ENCODE data around the gene C16orf82. TPM values are rescaled to one million over a fixed set of nuclear protein-coding genes. Genes with fewer than 3 reads are reported as not detected.
A peak's percentile ranks its signal among the peaks of the same experiment; 100 is the strongest.

C16orf82 gene
- total and polyA plus RNA-seq, 2 donors from 2014 or later, result not detected

DNA sequence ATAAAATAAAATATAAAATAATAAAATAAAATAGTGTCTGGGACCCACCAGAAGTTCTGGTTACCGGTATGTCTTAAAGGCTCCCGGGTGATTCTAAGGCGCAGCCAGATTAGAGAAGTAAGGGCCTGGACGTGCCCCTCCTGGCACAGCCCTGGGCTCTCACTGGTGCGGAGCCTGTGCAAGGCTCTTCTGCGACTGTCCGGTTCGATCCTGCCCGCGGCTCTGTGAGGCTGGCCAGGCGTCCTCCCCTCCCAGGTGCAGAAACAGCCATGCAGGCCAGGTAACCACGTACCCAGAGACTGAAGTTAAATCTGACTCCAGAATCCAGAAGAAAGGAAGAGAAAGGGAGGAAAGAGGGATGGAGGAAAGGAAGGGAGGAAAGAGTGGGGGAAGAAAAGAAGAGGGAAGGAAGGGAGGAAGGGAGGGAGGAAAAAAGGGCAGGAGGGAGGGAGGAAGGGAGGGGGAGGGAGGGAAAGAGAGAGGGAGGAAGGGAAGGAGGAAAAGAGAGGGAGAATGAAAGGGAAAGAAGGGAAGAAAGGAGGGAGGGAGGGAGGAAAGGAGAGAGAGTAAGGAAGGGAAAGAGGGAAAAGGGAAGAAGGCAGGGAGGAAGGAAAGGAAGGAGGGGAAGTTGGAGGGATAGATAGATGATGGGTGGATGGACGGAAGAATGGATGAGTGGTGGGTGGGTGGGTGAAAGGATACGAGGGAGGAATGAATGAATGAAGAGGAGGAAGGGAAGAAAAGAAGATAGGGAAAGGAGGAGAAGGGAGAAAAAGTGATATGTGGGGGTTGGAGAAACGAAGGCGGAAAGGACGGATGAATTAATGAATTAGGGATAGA, 42.3 kb downstream of the C16orf82 start:
- Histone ChIP-seq H3K27ac (ENCODE audit: low read depth in 2 of 2, low read length in 2 of 2) (no peak overlapping the region), H3K9me3 (ENCODE audit: control insufficient read depth in 2 of 3, insufficient read depth in 1 of 3, low read length in 3 of 3) (no peaks in the 10 kb centered on the region), H3K4me3 (ENCODE audit: low read length in 3 of 3) (peak overlapping the region in 1 of 3 donors; percentile 21), H3K36me3 (ENCODE audit: control insufficient read depth in 2 of 3, insufficient read depth in 3 of 3, low read length in 3 of 3) (no peaks in the 10 kb centered on the region), H3K27me3 (ENCODE audit: control insufficient read depth, insufficient read depth, low read length) (no peaks in the 10 kb centered on the region), H3K4me1 (ENCODE audit: control insufficient read depth in 2 of 3, insufficient read depth in 2 of 3, low read depth in 1 of 3, low read length in 3 of 3) (no peaks in the 10 kb centered on the region), H3K9ac (ENCODE audit: low read length in 3 of 3) (no peak overlapping the region)
- TF ChIP-seq, protein P1, sequence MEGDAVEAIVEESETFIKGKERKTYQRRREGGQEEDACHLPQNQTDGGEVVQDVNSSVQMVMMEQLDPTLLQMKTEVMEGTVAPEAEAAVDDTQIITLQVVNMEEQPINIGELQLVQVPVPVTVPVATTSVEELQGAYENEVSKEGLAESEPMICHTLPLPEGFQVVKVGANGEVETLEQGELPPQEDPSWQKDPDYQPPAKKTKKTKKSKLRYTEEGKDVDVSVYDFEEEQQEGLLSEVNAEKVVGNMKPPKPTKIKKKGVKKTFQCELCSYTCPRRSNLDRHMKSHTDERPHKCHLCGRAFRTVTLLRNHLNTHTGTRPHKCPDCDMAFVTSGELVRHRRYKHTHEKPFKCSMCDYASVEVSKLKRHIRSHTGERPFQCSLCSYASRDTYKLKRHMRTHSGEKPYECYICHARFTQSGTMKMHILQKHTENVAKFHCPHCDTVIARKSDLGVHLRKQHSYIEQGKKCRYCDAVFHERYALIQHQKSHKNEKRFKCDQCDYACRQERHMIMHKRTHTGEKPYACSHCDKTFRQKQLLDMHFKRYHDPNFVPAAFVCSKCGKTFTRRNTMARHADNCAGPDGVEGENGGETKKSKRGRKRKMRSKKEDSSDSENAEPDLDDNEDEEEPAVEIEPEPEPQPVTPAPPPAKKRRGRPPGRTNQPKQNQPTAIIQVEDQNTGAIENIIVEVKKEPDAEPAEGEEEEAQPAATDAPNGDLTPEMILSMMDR (IDR thresholded peaks at IDR 0.05; ENCODE audit: borderline replicate concordance, extremely low read depth, insufficient read depth), result no peak
- intact Hi-C loops (cut with DNase I), result no loop called here
- FAIRE-seq (no peak), DNase-seq (no peak)

GRCh38 chr16:27109666-27110523, 43.2 kb downstream of the C16orf82 start:
- H3K27me3 ChIP-seq (ENCODE audit: control insufficient read depth, insufficient read depth, low read length), result no peaks in the 10 kb centered on the region
- intact Hi-C loops (cut with DNase I), result no loop called here
- H3K4me1 ChIP-seq (ENCODE audit: control insufficient read depth in 2 of 3, insufficient read depth in 2 of 3, low read depth in 1 of 3, low read length in 3 of 3), result no peaks in the 10 kb centered on the region
- no peaks in the 10 kb centered on the region for H3K36me3 ChIP-seq (ENCODE audit: control insufficient read depth in 2 of 3, insufficient read depth in 3 of 3, low read length in 3 of 3)
- FAIRE-seq (no peak), DNase-seq (peak; percentile 87 to 95 (median 92))
- H3K9me3 ChIP-seq (ENCODE audit: control insufficient read depth in 2 of 3, insufficient read depth in 1 of 3, low read length in 3 of 3), result no peaks in the 10 kb centered on the region
- H3K9ac ChIP-seq (ENCODE audit: low read length in 3 of 3), result no peak overlapping the region
- H3K27ac ChIP-seq (ENCODE audit: low read depth in 2 of 2, low read length in 2 of 2), result no peak overlapping the region
- peak overlapping the region in 1 of 3 donors; percentile 34 for H3K4me3 ChIP-seq (ENCODE audit: low read length in 3 of 3)
- TF ChIP-seq, protein P1 (IDR thresholded peaks at IDR 0.05; ENCODE audit: borderline replicate concordance, extremely low read depth, insufficient read depth), result peak; percentile 84

DNA sequence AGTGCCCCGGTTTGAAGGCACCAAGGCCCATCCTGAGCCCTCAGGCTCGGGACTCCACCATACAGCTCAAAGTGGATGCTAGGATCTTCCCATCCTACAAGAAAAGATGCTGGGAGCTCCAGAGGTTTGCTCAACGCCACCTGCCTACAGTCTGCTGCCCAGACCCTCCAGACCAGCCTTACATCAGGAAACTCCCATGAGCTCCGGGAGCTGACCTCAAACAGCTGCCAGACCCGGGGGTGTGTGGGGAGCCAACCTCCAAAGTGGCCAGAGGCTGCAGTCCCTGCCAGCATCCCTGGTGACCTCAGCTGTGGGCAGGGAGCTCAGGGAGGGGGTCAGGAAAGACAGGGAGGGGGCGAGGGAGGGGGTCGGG, 43.8 kb downstream of the C16orf82 start:
- Histone ChIP-seq H3K4me3 (ENCODE audit: low read length in 3 of 3) (no peak overlapping the region), H3K4me1 (ENCODE audit: control insufficient read depth in 2 of 3, insufficient read depth in 2 of 3, low read depth in 1 of 3, low read length in 3 of 3) (no peaks in the 10 kb centered on the region), H3K36me3 (ENCODE audit: control insufficient read depth in 2 of 3, insufficient read depth in 3 of 3, low read length in 3 of 3) (no peaks in the 10 kb centered on the region), H3K27ac (ENCODE audit: low read depth in 2 of 2, low read length in 2 of 2) (no peak overlapping the region), H3K27me3 (ENCODE audit: control insufficient read depth, insufficient read depth, low read length) (no peaks in the 10 kb centered on the region), H3K9ac (ENCODE audit: low read length in 3 of 3) (no peak overlapping the region), H3K9me3 (ENCODE audit: control insufficient read depth in 2 of 3, insufficient read depth in 1 of 3, low read length in 3 of 3) (no peaks in the 10 kb centered on the region)
- TF ChIP-seq, protein P1 (IDR thresholded peaks at IDR 0.05; ENCODE audit: borderline replicate concordance, extremely low read depth, insufficient read depth), result no peak
- FAIRE-seq, result no peak
- peak in 1 of 5 donors; percentile 49 for DNase-seq
- intact Hi-C loops (cut with DNase I), result no loop called here

Measured in kidney (tissue), 14 donors.